Activated T-helper 2 cell treated with anti-CD3 and anti-CD28 coated beads, Interferon-gamma antibody, Interleukin-2, Interleukin-4, amounts not matched to agents 10 μg/mL and 5 μg/mL and 100 μg/mL, durations not matched to agents 14 hours and 24 hours and 36 hours (primary cell): ENCODE results near the gene CHAD. TPM values are rescaled to one million over a fixed set of nuclear protein-coding genes. Genes with fewer than 3 reads are reported as not detected.
"Not testable (repeated sequence)": the region's sequence is repeated elsewhere in the genome, so short reads cannot be mapped to it uniquely, and the experiment has no call there.

Source experiments
- DNase-seq: peaks from one replicate; pipeline ENCODE4 v3.0.0; 2021; ENCODE audit warnings: low spot score
- H3K27ac Mint-ChIP-seq: one replicate; pipeline ENCODE4 v1.8.0; 2021; ENCODE audit warnings: mixed read lengths
- H3K27me3 Mint-ChIP-seq: one replicate; pipeline ENCODE4 v1.8.0; 2021; ENCODE audit warnings: low read depth, mixed read lengths
- H3K36me3 Mint-ChIP-seq: one replicate; pipeline ENCODE4 v1.8.0; 2021; ENCODE audit warnings: low read depth, mixed read lengths
- H3K4me1 Mint-ChIP-seq: one replicate; pipeline ENCODE4 v1.8.0; 2021; ENCODE audit warnings: low read depth, mixed read lengths
- H3K4me3 Mint-ChIP-seq: one replicate; pipeline ENCODE4 v1.8.0; 2021; ENCODE audit warnings: low read depth, mild to moderate bottlenecking, moderate library complexity, mixed read lengths
- H3K9me3 Mint-ChIP-seq: one replicate; pipeline ENCODE4 v1.8.0; 2021; ENCODE audit warnings: mixed read lengths
- intact Hi-C: fragments of 100-400 bp; cut with micrococcal nuclease; formaldehyde crosslinking; loops from one replicate; pipeline ENCODE4 v1.15.1; 2023
- total RNA-seq: library from RNA; stranded (reverse); gene quantifications from 2 replicates; pipeline ENCODE4 v1.2.3, GENCODE V29; 2022

CHAD gene
- total RNA-seq, 1 donor from 2014 or later, result not detected

DNA sequence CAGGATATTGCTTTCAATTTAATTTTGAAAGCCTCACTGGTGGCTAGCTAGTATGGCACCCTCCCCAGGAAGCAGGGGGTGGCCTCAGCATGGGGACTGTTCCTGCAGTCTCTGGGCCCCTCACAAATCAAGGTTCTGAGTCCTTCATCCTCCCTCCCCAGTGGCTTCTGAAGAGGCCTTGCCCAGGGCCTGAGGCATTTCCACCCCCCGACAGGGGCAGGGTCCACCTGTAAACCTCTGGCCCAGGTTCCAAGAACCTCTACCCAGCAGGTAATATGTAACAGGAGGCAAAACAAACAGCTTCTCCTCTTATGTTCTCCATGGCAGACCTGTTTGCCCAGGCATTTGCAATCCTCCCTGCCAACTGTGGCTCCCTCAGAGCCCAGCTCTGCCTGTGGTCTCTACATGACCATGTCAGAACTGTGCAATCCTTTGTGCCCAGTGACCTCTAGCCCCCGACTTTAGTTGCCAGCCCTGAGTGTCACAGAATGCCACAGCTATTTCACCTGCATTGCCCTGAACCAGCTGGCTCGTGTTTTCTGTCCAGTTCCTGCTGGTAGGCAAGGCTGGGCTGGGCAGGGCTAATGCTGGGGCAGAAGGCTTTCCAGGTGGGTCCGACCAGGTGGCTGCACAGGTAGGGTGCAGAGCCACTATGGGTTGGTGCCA, 28.4 kb downstream of the CHAD start:
- Mint-ChIP-seq H3K27ac (no peak overlapping the region), H3K4me3 (no peak overlapping the region), H3K4me1 (no peaks in the 10 kb centered on the region), H3K27me3 (no peaks in the 10 kb centered on the region), H3K9me3 (no peaks in the 10 kb centered on the region), H3K36me3 (no peaks in the 10 kb centered on the region)
- DNase-seq, result no peak
- intact Hi-C loops, result no loop called here

DNA sequence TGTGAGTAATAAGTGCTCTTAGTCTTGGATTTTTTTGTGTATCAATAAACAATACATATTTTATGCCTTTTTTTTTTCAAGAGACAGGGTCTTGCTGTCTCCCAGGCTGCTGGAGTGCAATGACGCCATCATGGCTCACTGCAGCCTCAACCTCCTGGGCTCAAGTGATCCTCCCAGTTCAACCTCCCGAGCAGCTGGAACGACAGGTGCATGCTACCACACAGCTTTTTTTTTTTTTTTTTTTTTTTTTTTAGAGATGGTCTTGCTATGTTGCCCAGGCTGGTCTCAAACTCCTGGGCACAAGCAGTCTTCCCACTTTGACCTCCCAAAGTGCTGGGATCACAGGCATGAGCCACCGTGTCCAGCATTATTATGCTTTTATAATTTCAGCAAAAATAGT, 29.7 kb downstream of the CHAD start:
- no peaks in the 10 kb centered on the region for H3K27me3 Mint-ChIP-seq
- DNase-seq, result no peak
- H3K36me3 Mint-ChIP-seq, result no peaks in the 10 kb centered on the region
- H3K4me1 Mint-ChIP-seq, result no peaks in the 10 kb centered on the region
- H3K4me3 Mint-ChIP-seq, result no peak overlapping the region
- no peak overlapping the region for H3K27ac Mint-ChIP-seq
- intact Hi-C loops, result no loop called here
- H3K9me3 Mint-ChIP-seq, result no peaks in the 10 kb centered on the region

DNA sequence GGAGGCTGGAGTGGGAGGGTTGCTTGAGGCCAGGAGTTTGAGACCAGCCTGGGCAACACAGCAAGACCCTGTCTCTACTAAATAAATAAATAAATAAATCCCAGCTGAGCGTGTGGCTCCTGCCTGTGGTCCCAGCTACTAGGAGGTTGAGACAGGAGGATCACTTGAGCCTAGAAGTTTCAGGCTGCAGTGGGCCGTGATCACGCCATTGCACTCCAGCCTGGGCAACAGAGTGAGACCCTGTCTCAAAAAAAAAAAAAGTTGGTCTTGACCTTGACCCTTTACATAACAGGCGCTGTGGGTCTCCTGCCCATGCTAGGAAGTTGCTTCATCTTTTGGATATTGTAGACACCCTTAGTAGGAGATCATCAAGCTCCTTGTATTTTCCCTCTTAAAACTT, 31.3 kb downstream of the CHAD start:
- Mint-ChIP-seq H3K9me3 (no peaks in the 10 kb centered on the region), H3K4me1 (no peaks in the 10 kb centered on the region), H3K4me3 (no peak overlapping the region), H3K27me3 (no peaks in the 10 kb centered on the region), H3K27ac (no peak overlapping the region), H3K36me3 (no peaks in the 10 kb centered on the region)
- DNase-seq, result no peak
- intact Hi-C loops, result no loop called here

DNA sequence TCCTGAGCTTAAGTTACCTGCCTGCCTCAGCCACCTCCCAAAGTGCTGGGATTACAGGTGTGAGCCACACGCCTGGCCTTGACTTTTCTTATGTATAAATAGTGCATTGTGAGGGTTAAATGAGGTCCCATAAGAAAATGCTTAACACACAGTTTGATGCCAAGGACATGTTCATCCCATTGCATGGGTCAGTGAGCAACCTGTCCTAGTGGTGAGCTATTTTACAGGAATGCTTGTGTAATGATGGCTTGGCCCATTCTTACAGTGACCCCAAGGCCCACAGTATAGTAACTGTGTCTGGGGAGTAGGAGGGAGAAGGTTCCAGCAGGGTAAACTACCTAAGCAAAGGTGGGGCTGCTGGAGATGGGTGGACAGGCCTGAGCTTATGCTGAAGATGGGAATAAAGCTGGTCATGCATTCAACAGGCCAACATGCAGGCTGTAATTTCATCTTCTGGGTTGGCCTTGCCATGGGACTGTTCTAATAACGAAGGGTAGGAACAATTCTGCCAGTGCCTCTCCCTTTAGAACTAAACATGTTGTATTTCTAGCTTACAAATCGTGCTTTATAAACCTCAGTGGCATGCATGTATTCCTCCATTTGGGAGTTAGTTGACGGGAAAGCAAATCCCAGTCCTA, 36.4 kb downstream of the CHAD start:
- H3K27ac Mint-ChIP-seq, result no peak overlapping the region
- no peak overlapping the region for H3K4me3 Mint-ChIP-seq
- no peaks in the 10 kb centered on the region for H3K36me3 Mint-ChIP-seq
- no peaks in the 10 kb centered on the region for H3K27me3 Mint-ChIP-seq
- intact Hi-C loops, result no loop called here
- H3K9me3 Mint-ChIP-seq, result no peaks in the 10 kb centered on the region
- peaks cover 6% of the 10 kb centered on the region for H3K4me1 Mint-ChIP-seq
- DNase-seq, result no peak

DNA sequence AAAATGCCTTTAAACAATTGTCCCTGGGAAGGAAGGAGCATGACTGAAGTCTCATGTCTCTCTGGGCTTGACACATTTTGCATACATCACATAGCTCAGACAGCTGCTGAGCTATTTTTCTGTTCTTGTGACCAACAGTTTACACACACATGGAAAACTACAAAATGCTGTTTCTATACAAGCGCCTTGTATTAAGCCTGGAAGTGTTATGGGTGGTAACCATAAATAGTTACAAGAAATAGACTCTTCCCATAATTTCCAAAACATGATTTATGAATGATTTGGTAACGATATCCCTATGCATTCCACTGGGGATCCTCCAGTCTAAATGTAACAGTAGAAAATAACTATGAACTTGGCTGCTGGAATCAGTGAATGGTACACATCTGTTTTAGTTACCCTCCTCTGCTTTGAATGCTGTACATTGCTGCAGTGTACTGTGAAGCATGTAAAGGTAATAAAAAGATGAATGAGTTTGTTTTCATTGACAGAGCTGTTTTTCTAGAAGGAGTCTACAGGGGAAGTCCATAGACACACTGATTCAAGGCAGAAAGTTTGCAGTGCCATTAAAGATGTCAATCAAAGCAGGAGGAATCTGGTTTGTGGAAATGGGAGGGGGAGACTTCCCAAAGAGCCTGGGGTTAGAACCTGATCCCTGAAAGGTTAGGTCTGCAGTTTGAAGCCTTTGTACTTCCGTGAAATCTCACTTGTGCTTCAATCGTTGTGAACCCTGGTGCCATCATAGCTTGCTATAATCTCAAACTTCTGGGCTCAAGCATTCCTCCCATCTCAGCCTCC, 37.7 kb downstream of the CHAD start:
- DNase-seq, result no peak
- Mint-ChIP-seq H3K9me3 (no peaks in the 10 kb centered on the region), H3K4me1 (peaks cover 12% of the 10 kb centered on the region), H3K4me3 (no peak overlapping the region), H3K27ac (no peak overlapping the region), H3K36me3 (no peaks in the 10 kb centered on the region), H3K27me3 (no peaks in the 10 kb centered on the region)
- intact Hi-C loops, result no loop called here

DNA sequence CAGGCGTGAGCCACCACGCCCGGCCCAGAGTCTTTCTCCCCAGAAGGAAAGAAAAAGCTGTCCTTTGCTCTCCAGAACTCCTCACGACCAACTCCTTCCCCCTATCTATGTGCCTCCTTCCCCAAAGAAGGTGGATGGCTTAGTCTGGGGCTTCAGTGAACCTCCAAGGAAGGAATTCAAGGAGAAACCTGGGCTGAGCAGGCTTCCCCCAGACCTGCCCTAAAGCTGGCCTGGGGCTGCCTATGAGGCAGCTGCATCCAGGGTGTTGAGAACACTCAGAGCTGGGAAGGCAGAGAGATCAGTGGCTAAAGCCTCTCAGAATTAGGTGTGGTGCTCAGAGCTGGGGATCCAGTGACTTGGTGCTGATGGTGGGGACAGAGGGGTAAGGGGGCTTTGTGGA, 38.9 kb downstream of the CHAD start:
- no peaks in the 10 kb centered on the region for H3K27me3 Mint-ChIP-seq
- H3K4me1 Mint-ChIP-seq, result peaks cover 20% of the 10 kb centered on the region
- DNase-seq, result no peak
- no peaks in the 10 kb centered on the region for H3K9me3 Mint-ChIP-seq
- intact Hi-C loops, result no loop called here
- no peak overlapping the region for H3K27ac Mint-ChIP-seq
- no peak overlapping the region for H3K4me3 Mint-ChIP-seq
- no peaks in the 10 kb centered on the region for H3K36me3 Mint-ChIP-seq

DNA sequence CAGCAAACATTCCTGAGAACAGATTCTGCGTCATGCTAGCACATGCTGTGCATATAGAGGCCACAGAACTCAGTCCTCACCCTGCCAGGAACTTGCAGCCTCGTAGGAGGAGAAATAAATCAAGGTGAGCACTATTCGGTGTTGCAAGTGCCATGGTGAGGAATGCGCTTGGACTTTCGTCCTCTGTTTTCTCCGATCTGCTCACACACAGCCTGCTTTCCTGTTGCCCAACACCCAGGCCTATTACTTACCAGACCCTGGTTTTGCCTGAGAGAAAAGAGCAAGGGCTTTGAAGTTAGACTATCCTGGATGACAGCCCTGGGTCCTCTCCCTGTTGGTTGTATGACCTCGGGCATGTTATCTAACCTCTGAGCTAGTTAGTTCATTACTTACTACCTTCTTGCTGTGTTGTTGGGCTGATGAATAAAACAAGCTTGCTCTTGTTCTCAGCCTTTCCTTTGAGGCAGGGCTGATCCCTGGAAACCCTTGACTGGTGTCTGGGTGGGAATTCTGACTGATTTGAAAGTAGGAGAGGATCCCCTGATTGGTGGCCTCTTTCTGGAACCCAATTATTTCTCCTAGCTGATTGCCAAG, 39.8 kb downstream of the CHAD start:
- no peaks in the 10 kb centered on the region for H3K9me3 Mint-ChIP-seq
- H3K36me3 Mint-ChIP-seq, result no peaks in the 10 kb centered on the region
- intact Hi-C loops, result no loop called here
- no peaks in the 10 kb centered on the region for H3K27me3 Mint-ChIP-seq
- H3K27ac Mint-ChIP-seq, result no peak overlapping the region
- DNase-seq, result no peak
- peaks cover 21% of the 10 kb centered on the region for H3K4me1 Mint-ChIP-seq
- no peak overlapping the region for H3K4me3 Mint-ChIP-seq

DNA sequence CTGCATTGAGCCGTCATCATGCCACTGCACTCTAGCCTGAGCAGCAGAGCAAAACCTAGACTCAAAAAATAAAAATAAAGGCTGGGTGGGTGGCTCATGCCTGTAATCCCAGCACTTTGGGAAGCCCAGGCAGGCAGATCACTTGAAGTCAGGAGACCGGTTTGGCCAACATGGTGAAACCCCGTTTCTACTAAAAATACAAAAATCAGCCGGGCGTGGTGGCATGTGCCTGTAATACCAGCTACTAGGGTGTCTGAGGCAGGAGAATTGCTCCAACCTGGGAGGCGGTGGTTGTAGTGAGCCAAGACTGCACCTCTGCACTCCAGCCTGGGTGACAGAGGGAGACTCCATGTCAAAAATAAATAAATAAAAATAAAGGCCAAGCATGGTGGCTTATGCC, 40.6 kb downstream of the CHAD start:
- intact Hi-C loops, H3K27ac Mint-ChIP-seq, H3K27me3 Mint-ChIP-seq, DNase-seq, H3K9me3 Mint-ChIP-seq, H3K36me3 Mint-ChIP-seq: not testable (repeated sequence)
- peaks cover 21% of the 10 kb centered on the region for H3K4me1 Mint-ChIP-seq
- peak overlapping the region; percentile 16 for H3K4me3 Mint-ChIP-seq

DNA sequence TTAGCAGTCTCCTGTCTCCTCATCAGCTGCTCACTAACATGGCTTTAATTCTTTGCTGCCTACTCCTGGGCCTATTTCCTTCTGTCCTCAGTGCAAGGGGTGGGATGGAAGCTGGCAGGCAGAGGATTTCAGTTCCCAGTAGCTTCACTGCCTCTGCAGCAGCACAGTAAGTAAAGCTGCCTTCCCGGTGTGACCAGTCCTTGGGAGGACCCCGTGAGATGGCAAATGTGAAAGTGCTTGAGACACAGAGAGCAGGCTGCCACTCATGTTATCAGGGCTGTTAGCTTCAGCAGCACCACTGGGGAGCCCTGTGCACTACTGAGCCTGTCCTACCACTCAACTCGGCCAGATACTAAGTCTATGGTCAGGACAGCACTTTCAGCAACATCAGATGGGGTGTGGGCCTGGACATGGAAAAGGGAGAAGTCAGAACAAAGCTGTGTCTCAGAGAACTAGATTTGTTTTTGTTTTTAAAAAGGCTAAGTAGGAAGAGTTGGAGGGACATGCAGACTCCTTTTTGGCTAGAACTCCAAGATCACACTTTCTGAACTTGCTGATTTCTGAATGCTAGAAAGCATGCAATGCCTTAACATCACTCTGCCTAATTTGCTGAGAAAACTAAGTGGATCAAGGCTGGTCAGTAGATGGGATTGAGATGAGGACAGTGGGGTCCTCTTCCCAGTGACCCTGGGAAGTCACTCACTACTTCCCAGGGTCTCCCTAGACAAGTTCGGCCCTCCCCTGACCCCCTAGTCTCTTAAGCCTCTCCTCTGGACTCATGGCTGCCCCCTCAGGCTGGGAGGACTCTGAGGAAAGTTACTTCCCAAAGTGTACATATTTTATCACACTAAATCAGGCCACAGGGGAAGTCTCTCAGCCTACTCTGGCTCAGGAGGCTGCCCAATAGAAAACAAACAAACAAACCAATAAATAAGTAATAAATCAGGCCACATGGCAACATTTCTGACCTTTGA, 41.6 kb downstream of the CHAD start:
- Mint-ChIP-seq H3K9me3 (no peaks in the 10 kb centered on the region), H3K27ac (peak overlapping the region; percentile 72), H3K4me3 (peak overlapping the region; percentile 89), H3K36me3 (no peaks in the 10 kb centered on the region), H3K27me3 (no peaks in the 10 kb centered on the region), H3K4me1 (peaks cover 21% of the 10 kb centered on the region)
- peak; percentile 23 for DNase-seq
- intact Hi-C loops, result loop anchor here (1.0 kb wide), 1 partner anchor 30 kb away; the partner anchor contains the start of gene LRRC59

DNA sequence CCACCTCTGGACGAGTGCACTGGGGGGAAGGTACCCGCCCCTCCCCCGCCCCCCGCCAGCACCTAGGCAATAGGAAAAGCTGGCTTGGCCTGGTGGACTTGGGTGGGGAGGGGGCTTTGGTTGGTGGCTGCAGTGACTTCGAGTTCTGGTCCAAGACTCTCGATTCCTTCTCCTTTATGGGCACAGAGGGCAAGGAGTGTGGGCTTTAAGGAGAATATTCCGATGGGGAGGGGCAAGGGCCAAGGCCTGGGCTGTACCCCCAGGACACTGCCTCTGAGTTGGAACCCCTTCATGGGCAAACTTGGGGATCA, 42.3 kb downstream of the CHAD start:
- intact Hi-C loops, result loop anchor here (1.0 kb wide), 1 partner anchor 29 kb away; the partner anchor contains the start of gene LRRC59
- peak overlapping the region; percentile 89 for H3K4me3 Mint-ChIP-seq
- no peaks in the 10 kb centered on the region for H3K9me3 Mint-ChIP-seq
- no peaks in the 10 kb centered on the region for H3K36me3 Mint-ChIP-seq
- H3K4me1 Mint-ChIP-seq, result peaks cover 25% of the 10 kb centered on the region
- no peaks in the 10 kb centered on the region for H3K27me3 Mint-ChIP-seq
- DNase-seq, result no peak
- H3K27ac Mint-ChIP-seq, result peak overlapping the region; percentile 72

DNA sequence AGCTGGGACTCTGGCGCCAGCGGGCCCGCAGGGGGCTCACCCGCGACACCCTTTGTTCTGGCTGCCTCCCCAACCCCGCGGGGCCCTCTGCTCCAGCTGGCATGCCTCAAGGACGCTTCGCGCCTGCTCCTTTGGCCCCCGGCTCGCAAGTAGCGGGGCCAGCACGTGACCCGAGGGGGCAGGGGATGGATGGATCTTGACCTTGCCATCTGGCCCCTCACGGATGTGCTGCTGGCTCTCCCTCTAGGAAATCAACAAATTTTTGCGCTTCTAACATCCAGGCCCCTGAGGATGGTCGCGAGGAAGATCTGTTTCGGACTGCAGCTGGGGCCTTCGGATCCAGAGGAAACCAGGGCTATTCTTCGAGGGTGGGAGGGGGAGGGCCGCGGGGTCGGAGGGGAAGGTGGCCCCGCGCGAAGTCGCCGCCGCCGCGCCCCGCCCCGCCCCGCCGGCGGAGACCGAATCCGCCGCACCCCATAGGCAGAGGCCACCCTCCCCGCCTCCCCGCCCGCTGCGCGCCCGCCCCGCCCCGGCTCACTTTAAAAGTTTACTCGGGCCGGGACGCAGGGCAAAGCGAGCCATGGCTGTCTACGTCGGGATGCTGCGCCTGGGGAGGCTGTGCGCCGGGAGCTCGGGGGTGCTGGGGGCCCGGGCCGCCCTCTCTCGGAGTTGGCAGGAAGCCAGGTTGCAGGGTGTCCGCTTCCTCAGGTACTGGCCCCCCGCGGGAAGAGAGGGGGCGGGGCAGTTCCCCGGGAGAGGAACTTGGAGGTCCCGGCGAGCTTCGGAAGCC, 42.8 kb downstream of the CHAD start, which contains the start of gene ACSF2:
TSS of gene ACSF2 (plus strand) at position 537 of the 790 bp plus-strand sequence. CDS start at position 581, 44 bp downstream.
- peak; percentile 64 for DNase-seq
- intact Hi-C loops, result loop anchor here (1.0 kb wide), 1 partner anchor 29 kb away; the partner anchor contains the start of gene LRRC59
- peaks cover 30% of the 10 kb centered on the region for H3K4me1 Mint-ChIP-seq
- peak within 1 kb of the TSS; percentile 81 for H3K27ac Mint-ChIP-seq
- H3K9me3 Mint-ChIP-seq, result no peaks in the 10 kb centered on the region
- no peaks in the 10 kb centered on the region for H3K36me3 Mint-ChIP-seq
- H3K4me3 Mint-ChIP-seq, result peak within 1 kb of the TSS; percentile 89
- H3K27me3 Mint-ChIP-seq, result no peaks in the 10 kb centered on the region
